Sigmoid colon (tissue), 7 donors: ENCODE results near the gene PDK2. TPM values are rescaled to one million over a fixed set of nuclear protein-coding genes. Genes with fewer than 3 reads are reported as not detected.

Experiments used
- DNase-seq: peaks from one replicate; pipeline ENCODE4 v3.0.0-alpha.2; 2019
- H3K27ac ChIP-seq, 4 donors: fragments of 200-600 bp; sonication (generic); one replicate each; pipeline ENCODE4 v1.5.1; 2016 to 2019; ENCODE audit warnings: mild to moderate bottlenecking in 1 of 4
- H3K27me3 ChIP-seq, 3 donors: fragments of 200-600 bp; sonication (generic); one replicate each; pipeline ENCODE4 v1.5.1; 2019; ENCODE audit warnings: mild to moderate bottlenecking in 1 of 3
- H3K36me3 ChIP-seq, 4 donors: fragments of 200-600 bp; sonication (generic); one replicate each; pipeline ENCODE4 v1.5.1; 2016 to 2019
- H3K4me1 ChIP-seq, 4 donors: fragments of 200-600 bp; sonication (generic); one replicate each; pipeline ENCODE4 v1.5.1; 2017 to 2019
- H3K4me3 ChIP-seq, 4 donors: fragments of 200-600 bp; sonication (generic); one replicate each; pipeline ENCODE4 v1.5.1; 2017 to 2019; ENCODE audit warnings: mild to moderate bottlenecking in 2 of 4, moderate library complexity in 1 of 4
- H3K9me3 ChIP-seq, 4 donors: fragments of 200-600 bp in 3 of 4; sonication (generic) in 3 of 4; one replicate each; pipeline versions ENCODE4 v1.5.1 to v1.6.1; 2013 to 2019
- EP300 ChIP-seq, 4 donors: sonication (generic); formaldehyde crosslinking; IDR thresholded peaks; one replicate each; pipeline ENCODE4 v1.6.1; 2017; ENCODE audit warnings: antibody characterized with exemption in 4 of 4
- POLR2A ChIP-seq, 2 donors: fragments of 450-650 bp; IDR thresholded peaks; one replicate each; pipeline ENCODE4 v1.6.1; 2016; ENCODE audit warnings: antibody characterized with exemption in 2 of 2, mild to moderate bottlenecking in 2 of 2, moderate library complexity in 2 of 2
- POLR2AphosphoS5 ChIP-seq, 4 donors: sonication (generic); formaldehyde crosslinking; IDR thresholded peaks; one replicate each; pipeline ENCODE4 v1.6.1; 2017; ENCODE audit warnings: antibody characterized with exemption in 4 of 4
- WGBS, 2 donors: extraction: QIAGEN DNeasy Blood & Tissue Kit; methylation state at CpG; one replicate each; pipeline ENCODE4 v1.1.7; 2013; 5-methylcytosine and 5-hydroxymethylcytosine counted together
- intact Hi-C: fragments of 100-400 bp; cut with DNase I; formaldehyde crosslinking; loops from one replicate; pipeline ENCODE4 v1.15.1; 2023
- polyA plus RNA-seq, 3 donors: library from polyadenylated mRNA; stranded (reverse); fragments of 200-250 nt; gene quantifications; one replicate each; pipeline ENCODE4 v1.2.3, GENCODE V29; 2013
- total RNA-seq, 4 donors: library from RNA; depleted of rRNA; stranded (reverse); fragments of >200 nt; gene quantifications; one replicate each; pipeline ENCODE4 v1.1.0, GENCODE V29; 2016
- TF ChIP-seq, protein P1 (sequence below), 4 experiments: fragments of 450-650 bp in 3 of 4; fragments of 200-600 bp in 1 of 4; IDR thresholded peaks; one replicate each; pipeline ENCODE4 v1.5.1; 2016 to 2019; ENCODE audit warnings: antibody characterized with exemption in 4 of 4, mild to moderate bottlenecking in 3 of 4, moderate library complexity in 2 of 4
- donor health status: healthy with polysubstance abuse.
- donor health status: Bipolar disorder and iron deficiency.
- donor health status: healthy.

The PDK2 gene
- total and polyA plus RNA-seq, 7 donors, result 23.1 to 82.8 (median 43.9) TPM

- intact Hi-C loops, result loop anchor here (2.0 kb wide), 1 partner anchor 16 kb away; no protein-coding TSS in a partner anchor
- H3K9me3 ChIP-seq, result no peaks in the 10 kb centered on the region
- peak overlapping the region; percentile 91 to 96 (median 94) for H3K27ac ChIP-seq
- H3K4me3 ChIP-seq, result peak overlapping the region; percentile 63 to 89 (median 80)
- no peak for DNase-seq
- WGBS, 2 donors, result 2 to 6% methylated on average over 14 of the region's 14 CpGs
- TF ChIP-seq POLR2A (IDR thresholded peaks at IDR 0.05) (peak in 1 of 2 donors; percentile 73), POLR2AphosphoS5 (IDR thresholded peaks at IDR 0.05) (peak in 3 of 4 donors; percentile 51 to 64 (median 58)), EP300 (IDR thresholded peaks at IDR 0.05) (no peak)
- TF ChIP-seq, protein P1, sequence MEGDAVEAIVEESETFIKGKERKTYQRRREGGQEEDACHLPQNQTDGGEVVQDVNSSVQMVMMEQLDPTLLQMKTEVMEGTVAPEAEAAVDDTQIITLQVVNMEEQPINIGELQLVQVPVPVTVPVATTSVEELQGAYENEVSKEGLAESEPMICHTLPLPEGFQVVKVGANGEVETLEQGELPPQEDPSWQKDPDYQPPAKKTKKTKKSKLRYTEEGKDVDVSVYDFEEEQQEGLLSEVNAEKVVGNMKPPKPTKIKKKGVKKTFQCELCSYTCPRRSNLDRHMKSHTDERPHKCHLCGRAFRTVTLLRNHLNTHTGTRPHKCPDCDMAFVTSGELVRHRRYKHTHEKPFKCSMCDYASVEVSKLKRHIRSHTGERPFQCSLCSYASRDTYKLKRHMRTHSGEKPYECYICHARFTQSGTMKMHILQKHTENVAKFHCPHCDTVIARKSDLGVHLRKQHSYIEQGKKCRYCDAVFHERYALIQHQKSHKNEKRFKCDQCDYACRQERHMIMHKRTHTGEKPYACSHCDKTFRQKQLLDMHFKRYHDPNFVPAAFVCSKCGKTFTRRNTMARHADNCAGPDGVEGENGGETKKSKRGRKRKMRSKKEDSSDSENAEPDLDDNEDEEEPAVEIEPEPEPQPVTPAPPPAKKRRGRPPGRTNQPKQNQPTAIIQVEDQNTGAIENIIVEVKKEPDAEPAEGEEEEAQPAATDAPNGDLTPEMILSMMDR (IDR thresholded peaks at IDR 0.05), result no peak
- no peaks in the 10 kb centered on the region for H3K36me3 ChIP-seq
- peaks cover 0 to 58% (median 46%) of the 10 kb centered on the region in 4 donors for H3K4me1 ChIP-seq
- H3K27me3 ChIP-seq, result no peaks in the 10 kb centered on the region
Observed at GRCh38 chr17:50055055-50055425, 40.1 kb upstream of the PDK2 start.

GRCh38 chr17:50055426-50056216, 39.5 kb upstream of the PDK2 start, which contains the start of gene ITGA3:
Gene ITGA3 (plus strand): TSS chr17:50056110. CDS start chr17:50056440, 330 bp downstream.
- intact Hi-C loops, result loop anchor here (2.0 kb wide), 1 partner anchor 17 kb away; no protein-coding TSS in a partner anchor
- H3K9me3 ChIP-seq, result no peaks in the 10 kb centered on the region
- peak within 1 kb of the TSS; percentile 63 to 89 (median 80) for H3K4me3 ChIP-seq
- H3K36me3 ChIP-seq, result no peaks in the 10 kb centered on the region
- TF ChIP-seq, protein P1 (IDR thresholded peaks at IDR 0.05), result no peak
- no peak for TF ChIP-seq EP300 (IDR thresholded peaks at IDR 0.05)
- peak in 1 of 2 donors; percentile 25 for TF ChIP-seq POLR2A (IDR thresholded peaks at IDR 0.05)
- TF ChIP-seq POLR2AphosphoS5 (IDR thresholded peaks at IDR 0.05), result peak in 3 of 4 donors; percentile 28 to 49 (median 47)
- WGBS, 2 donors, result 0% methylated on average over 65 of the region's 65 CpGs
- peak; percentile 94 for DNase-seq
- H3K27ac ChIP-seq, result peak within 1 kb of the TSS; percentile 91 to 96 (median 94)
- peaks cover 0 to 64% (median 51%) of the 10 kb centered on the region in 4 donors for H3K4me1 ChIP-seq
- H3K27me3 ChIP-seq, result no peaks in the 10 kb centered on the region

- H3K4me1 ChIP-seq, result peaks cover 0 to 72% (median 56%) of the 10 kb centered on the region in 4 donors
- no peaks in the 10 kb centered on the region for H3K9me3 ChIP-seq
- peak overlapping the region; percentile 63 to 89 (median 80) for H3K4me3 ChIP-seq
- intact Hi-C loops, result no loop called here
- no peak for TF ChIP-seq EP300 (IDR thresholded peaks at IDR 0.05)
- TF ChIP-seq POLR2AphosphoS5 (IDR thresholded peaks at IDR 0.05), result no peak
- TF ChIP-seq, protein P1 (IDR thresholded peaks at IDR 0.05), result peak in 3 of 4 experiments; percentile 22 to 41 (median 36)
- no peaks in the 10 kb centered on the region for H3K27me3 ChIP-seq
- WGBS, 2 donors, result 1% methylated on average over 64 of the region's 64 CpGs
- peak overlapping the region; percentile 91 to 96 (median 94) for H3K27ac ChIP-seq
- DNase-seq, result peak; percentile 84
- no peaks in the 10 kb centered on the region for H3K36me3 ChIP-seq
Observed at GRCh38 chr17:50056217-50056960, 38.8 kb upstream of the PDK2 start.

DNA sequence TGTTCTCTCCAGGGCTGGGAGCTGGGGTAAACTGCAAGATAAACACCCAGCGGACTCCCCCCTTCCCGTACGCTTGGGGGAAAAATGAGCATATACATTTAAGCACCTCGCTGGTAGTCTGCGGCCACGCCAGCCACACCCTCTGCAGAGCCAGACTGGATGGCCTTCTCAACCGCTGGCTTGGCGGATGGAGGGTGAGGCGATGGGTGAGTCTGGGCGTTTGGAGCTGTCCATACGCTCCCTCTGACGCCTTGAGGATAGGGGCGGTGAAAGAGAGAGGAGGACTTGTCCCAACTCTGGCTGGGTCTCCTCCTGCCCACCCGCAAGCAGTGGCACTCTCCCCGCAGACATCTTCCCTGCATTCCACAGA, 38.2 kb upstream of the PDK2 start:
- peaks cover 0 to 77% (median 62%) of the 10 kb centered on the region in 4 donors for H3K4me1 ChIP-seq
- intact Hi-C loops, result loop anchor here (1.0 kb wide), 1 partner anchor 30 kb away; no protein-coding TSS in a partner anchor

More for the DNA sequence above, 38.2 kb upstream of the PDK2 start:
- Histone ChIP-seq H3K9me3 (no peaks in the 10 kb centered on the region), H3K4me3 (peak overlapping the region; percentile 63 to 89 (median 80)), H3K27ac (peak overlapping the region; percentile 91 to 96 (median 94)), H3K27me3 (no peaks in the 10 kb centered on the region), H3K36me3 (no peaks in the 10 kb centered on the region)
- TF ChIP-seq EP300 (IDR thresholded peaks at IDR 0.05) (no peak), POLR2AphosphoS5 (IDR thresholded peaks at IDR 0.05) (peak in 1 of 4 donors; percentile 20)
- WGBS, 2 donors, result 4 to 25% methylated on average over 15 of the region's 15 CpGs
- no peak for DNase-seq
